Purkinje cell (primary cell): ENCODE results near the gene SIGLEC6. TPM values are rescaled to one million over a fixed set of nuclear protein-coding genes. Genes with fewer than 3 reads are reported as not detected.

Experiments
- polyA plus RNA-seq: library from polyadenylated mRNA; unstranded; fragments of >200 nt; fragmentation: Nextera tagmentation; gene quantifications from 2 replicates; pipeline ENCODE4 v1.2.1, GENCODE V29; 2014

SIGLEC6 gene
- polyA plus RNA-seq: not detected in 2 replicates

GRCh38 chr19:51531349-51532315 is at the start of gene SIGLEC6:
Gene SIGLEC6, minus strand, starts transcription at chr19:51531670. Its CDS starts 22 bp downstream, at chr19:51531648.

GRCh38 chr19:51570962-51571575 is 39.6 kb upstream of the SIGLEC6 start, which contains the start of gene ZNF175:
Gene ZNF175, plus strand, starts transcription at chr19:51571283. Its CDS starts 2,047 bp downstream, at chr19:51573330.

GRCh38 chr19:51501594-51502263 is 29.7 kb downstream of the SIGLEC6 start, which contains the start of gene SIGLEC12:
Gene SIGLEC12, minus strand, starts transcription at chr19:51501800. Its CDS starts 67 bp downstream, at chr19:51501733.

GRCh38 chr19:51478381-51479234 is 52.9 kb downstream of the SIGLEC6 start, which contains the start of gene CEACAM18:
Gene CEACAM18, plus strand, starts transcription at chr19:51478539.

Other genes starting within 250 kb of the SIGLEC6 start
- gene IGLON5, start 220.0 kb downstream of the SIGLEC6 start, polyA plus RNA-seq: 0.32 and 0.78 TPM in 2 replicates
- gene VSIG10L, start 189.5 kb downstream of the SIGLEC6 start, polyA plus RNA-seq: 0.27 and 0.81 TPM in 2 replicates
- 75.1 and 77.9 TPM in 2 replicates for gene ETFB, start 165.3 kb downstream of the SIGLEC6 start, polyA plus RNA-seq
- gene CLDND2, start 162.7 kb downstream of the SIGLEC6 start, polyA plus RNA-seq: 3.4 and 9.2 TPM in 2 replicates
- gene NKG7, start 159.0 kb downstream of the SIGLEC6 start, polyA plus RNA-seq: not detected in 2 replicates
- gene LIM2, start 143.7 kb downstream of the SIGLEC6 start, polyA plus RNA-seq: not detected in 2 replicates
- not detected in 2 replicates for gene C19orf84, start 141.1 kb downstream of the SIGLEC6 start, polyA plus RNA-seq
- gene SIGLEC10, start 114.0 kb downstream of the SIGLEC6 start, polyA plus RNA-seq: not detected in 2 replicates
- not detected in 2 replicates for gene SIGLEC8, start 73.2 kb downstream of the SIGLEC6 start, polyA plus RNA-seq
- gene CEACAM18, start 53.1 kb downstream of the SIGLEC6 start, polyA plus RNA-seq: not detected in 2 replicates
- gene SIGLEC12, start 29.9 kb downstream of the SIGLEC6 start, polyA plus RNA-seq: not detected in 2 replicates
- 1.7 and 3.9 TPM in 2 replicates for gene ZNF175, start 39.6 kb upstream of the SIGLEC6 start, polyA plus RNA-seq
- gene SIGLEC5, start 98.7 kb upstream of the SIGLEC6 start, polyA plus RNA-seq: not detected in 2 replicates
- not detected in 2 replicates for gene SIGLEC14, start 115.2 kb upstream of the SIGLEC6 start, polyA plus RNA-seq
- 2.6 and 5.4 TPM in 2 replicates for gene SPACA6, start 161.7 kb upstream of the SIGLEC6 start, polyA plus RNA-seq
- 0.56 TPM in 1 of 2 replicates, not detected in the other for gene HAS1, start 192.3 kb upstream of the SIGLEC6 start, polyA plus RNA-seq
- not detected in 2 replicates for gene FPR1, start 220.2 kb upstream of the SIGLEC6 start, polyA plus RNA-seq
- gene FPR2, start 229.5 kb upstream of the SIGLEC6 start, polyA plus RNA-seq: not detected in 2 replicates